H1 (cell line): ENCODE data around the gene ERFE.
A peak's percentile ranks its signal among the peaks of the same experiment; 100 is the strongest.

Source experiments
- ATF2 ChIP-seq: IDR thresholded peaks from 2 replicates; pipeline ENCODE4 v1.6.1; 2012; ENCODE audit warnings: low read length, inconsistent platforms
- CBX8 ChIP-seq: fragments of 300-800, 300-1000 bp; sonication (generic); IDR thresholded peaks from 2 replicates; pipeline ENCODE4 v1.7.1; 2016; ENCODE audit warnings: low read depth, low read length, borderline replicate concordance
- CEBPB ChIP-seq: IDR thresholded peaks from 2 replicates; pipeline ENCODE4 v1.6.1; 2012; ENCODE audit warnings: low read depth, low read length
- CREB1 ChIP-seq: IDR thresholded peaks from 2 replicates; pipeline ENCODE4 v1.6.1; 2012; ENCODE audit warnings: inconsistent platforms
- CTCF ChIP-seq, 3 experiments: IDR thresholded peaks; 1 replicate in 2 of 3; 2 replicates in 1 of 3; pipeline versions ENCODE4 v1.5.1 to v1.6.1; 2011; ENCODE audit warnings: low read length in 3 of 3, mild to moderate bottlenecking in 3 of 3, inconsistent platforms in 2 of 3, low read depth in 1 of 3, moderate library complexity in 1 of 3; ENCODE audit not compliant: insufficient read depth in 1 of 3; ENCODE audit errors: control extremely low read depth in 1 of 3
- EP300 ChIP-seq, 2 experiments: IDR thresholded peaks; 1 replicate in 1 of 2; 2 replicates in 1 of 2; pipeline ENCODE4 v1.6.1; 2011 to 2012; ENCODE audit warnings: low read depth in 2 of 2, low read length in 2 of 2, mild to moderate bottlenecking in 2 of 2, borderline replicate concordance in 1 of 2, inconsistent platforms in 1 of 2, moderate library complexity in 1 of 2
- EZH2 ChIP-seq: fragments of 200-600 bp; sonication (generic); IDR thresholded peaks from 2 replicates; pipeline ENCODE4 v1.7.1; 2012; ENCODE audit warnings: low read depth, mild to moderate bottlenecking, moderate library complexity, low read length, inconsistent platforms; ENCODE audit not compliant: severe bottlenecking
- JUN ChIP-seq: IDR thresholded peaks from 2 replicates; pipeline ENCODE4 v1.6.1; 2011; ENCODE audit warnings: low read depth, mild to moderate bottlenecking, improper control_type of control experiment, low read length
- JUND ChIP-seq: IDR thresholded peaks from 2 replicates; pipeline ENCODE4 v1.6.1; 2011; ENCODE audit warnings: mild to moderate bottlenecking, improper control_type of control experiment, low read length
- MAX ChIP-seq: IDR thresholded peaks from 2 replicates; pipeline ENCODE4 v1.6.1; 2012; ENCODE audit warnings: inconsistent platforms
- POLR2A ChIP-seq, 2 experiments: IDR thresholded peaks; 1 replicate in 1 of 2; 2 replicates in 1 of 2; pipeline ENCODE4 v1.6.1; 2011; ENCODE audit warnings: low read depth in 2 of 2, low read length in 2 of 2, mild to moderate bottlenecking in 2 of 2; ENCODE audit errors: control extremely low read depth in 1 of 2
- RAD21 ChIP-seq, 2 experiments: IDR thresholded peaks in 1 of 2; conservative IDR thresholded peaks in 1 of 2; 2 replicates each; pipeline ENCODE4 v1.6.1; 2011; ENCODE audit warnings: low read depth in 2 of 2, low read length in 2 of 2, improper control_type of control experiment in 1 of 2, inconsistent platforms in 1 of 2, mild to moderate bottlenecking in 1 of 2, moderate library complexity in 1 of 2
- SIN3A ChIP-seq, 2 experiments: IDR thresholded peaks in 1 of 2; conservative IDR thresholded peaks in 1 of 2; 2 replicates each; pipeline ENCODE4 v1.6.1; 2011 to 2012; ENCODE audit warnings: low read length in 2 of 2, improper control_type of control experiment in 1 of 2, low read depth in 1 of 2, mild to moderate bottlenecking in 1 of 2
- ZNF274 ChIP-seq: IDR thresholded peaks from 2 replicates; pipeline ENCODE4 v1.7.0; 2012; ENCODE audit warnings: low read length, borderline replicate concordance; ENCODE audit errors: extremely low read depth

GRCh38 chr2:238136820-238137537 lies 21.8 kb upstream of the ERFE start:
- no peak for TF ChIP-seq JUND
- no peak for TF ChIP-seq CTCF (IDR thresholded peaks at IDR 0.05; ENCODE audit: control extremely low read depth in 1 of 3, insufficient read depth in 1 of 3, low read depth in 1 of 3, low read length in 3 of 3)
- no peak for TF ChIP-seq SIN3A (conservative IDR thresholded peaks at IDR 0.05 in 1 of 2, IDR thresholded peaks at IDR 0.05 in 1 of 2; ENCODE audit: low read depth in 1 of 2, low read length in 2 of 2)
- no peak for TF ChIP-seq ZNF274
- no peak for TF ChIP-seq CBX8
- no peak for TF ChIP-seq MAX
- no peak for TF ChIP-seq RAD21 (IDR thresholded peaks at IDR 0.05 in 1 of 2, conservative IDR thresholded peaks at IDR 0.05 in 1 of 2; ENCODE audit: low read depth in 2 of 2, low read length in 2 of 2)
- TF ChIP-seq ATF2, result no peak
- TF ChIP-seq CREB1, result no peak
- no peak for TF ChIP-seq EP300 (IDR thresholded peaks at IDR 0.05; ENCODE audit: borderline replicate concordance in 1 of 2, low read depth in 2 of 2, low read length in 2 of 2)
- TF ChIP-seq CEBPB, result peak; percentile 71; the same call in 1 of the 2 replicates
- no peak for TF ChIP-seq EZH2
- TF ChIP-seq JUN, result no peak
- TF ChIP-seq POLR2A (IDR thresholded peaks at IDR 0.05; ENCODE audit: control extremely low read depth in 1 of 2, low read depth in 2 of 2, low read length in 2 of 2), result no peak
